OCI-LY1 (cell line): Measurements from ENCODE around the gene MYLK2.

Source experiments
- EZH2 ChIP-seq: fragments of 200-600 bp; sonication (generic), shearing (Covaris generic); IDR thresholded peaks from 2 replicates; pipeline ENCODE4 v1.8.0; 2017; ENCODE audit warnings: borderline replicate concordance, mixed run types, mild to moderate bottlenecking, antibody characterized with exemption, low read length, moderate library complexity, mixed read lengths
- TF ChIP-seq, protein P1 (sequence below): fragments of 200-600 bp; sonication (generic), shearing (Covaris generic); IDR thresholded peaks from 2 replicates; pipeline ENCODE4 v1.5.1; 2017; ENCODE audit warnings: mild to moderate bottlenecking, antibody characterized with exemption, low read length, moderate library complexity, mixed read lengths

- TF ChIP-seq, protein P1, sequence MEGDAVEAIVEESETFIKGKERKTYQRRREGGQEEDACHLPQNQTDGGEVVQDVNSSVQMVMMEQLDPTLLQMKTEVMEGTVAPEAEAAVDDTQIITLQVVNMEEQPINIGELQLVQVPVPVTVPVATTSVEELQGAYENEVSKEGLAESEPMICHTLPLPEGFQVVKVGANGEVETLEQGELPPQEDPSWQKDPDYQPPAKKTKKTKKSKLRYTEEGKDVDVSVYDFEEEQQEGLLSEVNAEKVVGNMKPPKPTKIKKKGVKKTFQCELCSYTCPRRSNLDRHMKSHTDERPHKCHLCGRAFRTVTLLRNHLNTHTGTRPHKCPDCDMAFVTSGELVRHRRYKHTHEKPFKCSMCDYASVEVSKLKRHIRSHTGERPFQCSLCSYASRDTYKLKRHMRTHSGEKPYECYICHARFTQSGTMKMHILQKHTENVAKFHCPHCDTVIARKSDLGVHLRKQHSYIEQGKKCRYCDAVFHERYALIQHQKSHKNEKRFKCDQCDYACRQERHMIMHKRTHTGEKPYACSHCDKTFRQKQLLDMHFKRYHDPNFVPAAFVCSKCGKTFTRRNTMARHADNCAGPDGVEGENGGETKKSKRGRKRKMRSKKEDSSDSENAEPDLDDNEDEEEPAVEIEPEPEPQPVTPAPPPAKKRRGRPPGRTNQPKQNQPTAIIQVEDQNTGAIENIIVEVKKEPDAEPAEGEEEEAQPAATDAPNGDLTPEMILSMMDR = no peak
- no peak for TF ChIP-seq EZH2
These were observed 11.3 kb downstream of the MYLK2 start for GRCh38 chr20:31830406-31830981.
